ENCODE results near the gene ZER1.

Gene ZER1

DNA sequence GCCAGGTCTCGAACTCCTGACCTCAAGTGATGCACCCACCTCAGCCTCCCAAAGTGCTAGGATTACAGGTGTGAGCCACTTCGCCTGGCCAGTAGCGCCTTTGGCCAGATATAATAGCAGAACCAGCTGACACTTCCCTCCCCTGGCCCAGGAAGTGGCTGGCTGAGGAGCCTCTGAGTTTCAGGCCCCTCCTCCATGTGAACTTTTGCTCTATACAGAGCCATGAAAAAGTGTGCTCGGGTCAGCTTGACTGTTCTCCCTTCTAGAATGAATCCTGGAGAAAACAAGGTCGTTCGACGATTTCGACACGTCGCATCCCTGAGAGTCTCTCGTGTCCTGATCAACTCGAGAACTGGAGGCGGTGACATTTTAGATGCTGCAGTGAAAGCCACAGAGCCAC lies 39.2 kb downstream of the ZER1 start:
- no peak for ATAC-seq

DNA sequence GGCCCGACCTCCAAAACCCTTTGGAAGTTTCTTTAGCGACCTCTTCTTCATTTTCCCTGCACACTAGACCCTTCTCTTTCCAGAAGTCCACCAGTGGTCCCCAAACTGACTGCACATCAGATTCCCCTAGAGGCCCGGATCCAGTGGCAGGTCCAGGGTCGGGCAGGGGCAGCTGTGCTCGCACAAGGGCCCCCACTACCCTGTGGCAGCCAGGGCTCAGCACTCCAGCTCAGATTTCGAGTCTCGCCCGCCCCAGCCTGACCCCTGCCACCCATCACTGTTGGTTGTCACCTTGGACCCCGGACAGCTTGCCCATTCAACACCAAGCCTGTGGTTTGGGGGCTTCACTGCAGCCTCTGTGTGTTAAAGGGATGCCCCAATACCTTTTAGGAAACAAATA lies 40.0 kb downstream of the ZER1 start:
- ATAC-seq: no peak

DNA sequence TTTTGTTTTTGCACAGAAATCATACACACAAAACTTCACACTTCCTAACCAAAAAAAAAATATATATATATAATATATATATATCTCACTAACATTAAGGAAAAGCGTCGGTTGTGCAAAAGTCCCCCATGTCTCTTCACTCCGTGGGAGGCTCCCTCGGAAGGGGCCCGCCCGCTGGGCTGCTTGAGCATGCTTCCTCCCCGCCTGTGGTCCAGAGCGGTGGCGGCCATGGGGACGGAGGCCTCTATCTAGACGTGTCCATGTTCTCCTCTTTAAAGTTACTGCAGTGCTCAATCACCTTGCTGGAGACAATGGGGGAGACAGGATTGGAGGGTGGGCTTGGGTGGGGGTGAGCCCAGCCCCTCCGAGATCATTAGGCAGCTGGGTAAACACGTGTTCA lies 40.6 kb downstream of the ZER1 start:
- ATAC-seq: no peak

DNA sequence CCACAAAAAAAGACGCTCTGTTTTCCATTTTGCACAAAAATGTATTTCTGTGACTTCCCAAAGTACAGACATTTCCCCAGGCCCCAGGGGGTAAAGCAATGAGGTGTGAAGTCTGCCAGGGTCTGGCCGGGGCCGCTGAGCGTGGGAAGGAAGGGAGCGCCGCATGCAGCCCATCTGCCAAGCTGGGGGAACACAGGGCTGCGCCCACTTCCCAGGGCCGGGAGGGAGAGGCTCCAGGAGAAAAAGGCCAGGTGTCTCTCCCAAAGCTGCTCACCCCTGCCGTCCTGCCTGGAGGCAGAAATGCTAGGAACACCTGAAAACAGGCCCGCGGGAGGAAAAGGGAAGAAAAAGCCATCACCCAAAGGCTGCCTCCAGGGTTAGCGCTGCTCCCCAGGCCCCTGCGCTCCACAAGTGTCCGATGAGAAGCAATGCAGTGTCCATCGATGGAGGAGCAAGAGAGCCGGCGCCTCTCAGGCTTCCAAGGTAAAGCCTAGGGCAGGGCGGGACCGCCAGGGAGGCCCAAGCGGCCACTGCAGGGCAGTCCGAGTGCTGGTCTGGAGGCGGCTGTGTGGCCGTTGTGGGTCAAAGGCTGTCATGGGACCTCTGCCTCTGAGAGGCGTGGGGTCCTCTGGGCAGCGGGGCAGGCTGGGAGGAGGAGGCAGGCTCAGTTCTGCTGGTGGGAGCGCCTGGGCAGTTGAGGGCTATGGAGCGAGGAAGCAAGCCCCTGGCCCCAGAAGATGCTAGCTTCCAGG lies 41.8 kb downstream of the ZER1 start:
- no peak for ATAC-seq

DNA sequence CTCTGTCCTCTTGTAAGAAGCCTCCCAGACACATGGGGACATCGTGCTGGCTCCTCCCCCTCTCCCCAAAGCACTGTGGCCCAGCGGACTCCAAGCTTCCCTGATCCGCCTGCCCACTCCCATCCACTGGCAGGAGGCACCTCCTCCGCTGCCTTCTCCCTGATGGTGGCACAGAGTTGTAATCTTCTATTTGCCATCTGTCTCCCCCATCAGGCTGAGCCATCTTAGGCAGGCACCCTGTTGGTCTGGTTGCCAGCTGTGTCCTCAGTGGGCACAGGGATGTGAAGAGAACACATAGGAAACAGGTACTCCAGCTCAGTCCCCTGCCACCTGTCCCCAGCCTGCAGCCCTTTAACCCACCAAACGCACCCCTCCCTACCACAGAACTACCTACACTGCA lies 42.4 kb downstream of the ZER1 start:
- no peak for ATAC-seq

DNA sequence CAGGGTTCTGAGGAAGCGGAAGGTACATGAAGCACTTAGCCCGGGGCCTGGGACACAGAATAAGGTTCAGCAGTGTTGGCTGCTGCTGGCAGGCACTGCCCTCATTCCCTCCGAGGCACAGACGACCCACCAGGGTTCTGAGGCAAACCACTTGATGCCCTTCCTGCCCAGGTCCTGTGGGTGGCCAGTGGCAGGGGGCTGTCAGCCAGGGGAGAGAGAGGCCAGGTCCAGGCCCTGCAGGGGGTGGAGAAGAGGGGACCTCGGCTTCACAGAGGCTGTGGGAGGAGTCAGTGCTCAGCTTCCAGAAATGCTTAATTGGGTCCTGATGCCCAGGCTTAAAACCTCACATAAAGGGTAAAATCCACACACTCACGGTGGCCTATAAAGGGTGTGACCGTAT lies 43.4 kb downstream of the ZER1 start:
- ATAC-seq: no peak

DNA sequence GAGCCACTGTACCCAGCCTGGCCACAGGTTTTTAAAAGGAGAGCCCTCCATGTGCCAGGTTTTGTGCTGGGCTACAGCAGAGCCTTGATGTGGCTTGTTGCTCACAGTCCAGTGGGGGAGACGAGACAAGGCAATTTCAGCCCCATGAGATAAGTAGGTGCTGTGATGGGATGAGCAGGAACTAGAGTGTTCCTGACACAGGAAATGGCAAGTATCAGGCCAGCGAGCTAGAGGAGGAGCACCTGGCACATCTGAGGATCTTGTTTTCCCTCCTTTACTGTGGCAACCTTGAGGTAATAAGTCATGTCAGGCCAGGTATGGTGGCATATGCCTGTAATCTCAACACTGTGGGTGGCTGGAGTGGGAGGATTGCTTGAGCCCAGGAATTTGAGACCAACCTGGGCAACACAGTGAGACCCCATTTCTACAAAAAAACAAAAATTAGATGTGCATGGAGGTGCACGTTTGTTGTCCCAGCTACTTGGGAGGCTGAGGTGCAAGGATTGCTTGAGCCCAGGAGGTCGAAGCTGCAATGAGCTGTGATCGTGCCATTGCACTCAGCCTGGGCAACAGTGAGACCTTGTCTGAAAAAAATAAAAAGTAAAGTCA lies 44.0 kb downstream of the ZER1 start:
- ATAC-seq: no peak

DNA sequence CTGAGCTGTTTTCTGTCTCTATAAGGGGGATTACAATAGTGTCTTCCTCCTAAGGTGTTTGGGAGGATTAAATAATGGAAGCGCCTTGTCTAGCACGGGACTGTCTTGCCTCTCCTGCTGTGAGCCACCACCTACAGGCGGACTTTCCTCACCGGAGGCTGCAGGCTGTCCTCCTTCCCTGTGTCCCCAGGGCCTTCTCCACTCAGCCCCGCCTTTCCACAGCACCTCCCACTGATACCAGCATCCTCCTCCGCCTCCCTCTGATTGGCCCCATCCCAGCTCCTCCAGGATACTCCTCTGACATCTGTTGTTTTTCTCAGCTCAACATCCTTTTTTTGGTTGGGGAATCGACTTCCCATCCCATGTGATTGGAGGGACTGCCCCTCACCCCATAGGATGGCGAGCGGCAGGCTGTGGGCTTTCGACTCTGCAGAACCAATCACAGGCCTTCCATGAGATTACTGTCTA lies 46.9 kb downstream of the ZER1 start:
- no peak for ATAC-seq

DNA sequence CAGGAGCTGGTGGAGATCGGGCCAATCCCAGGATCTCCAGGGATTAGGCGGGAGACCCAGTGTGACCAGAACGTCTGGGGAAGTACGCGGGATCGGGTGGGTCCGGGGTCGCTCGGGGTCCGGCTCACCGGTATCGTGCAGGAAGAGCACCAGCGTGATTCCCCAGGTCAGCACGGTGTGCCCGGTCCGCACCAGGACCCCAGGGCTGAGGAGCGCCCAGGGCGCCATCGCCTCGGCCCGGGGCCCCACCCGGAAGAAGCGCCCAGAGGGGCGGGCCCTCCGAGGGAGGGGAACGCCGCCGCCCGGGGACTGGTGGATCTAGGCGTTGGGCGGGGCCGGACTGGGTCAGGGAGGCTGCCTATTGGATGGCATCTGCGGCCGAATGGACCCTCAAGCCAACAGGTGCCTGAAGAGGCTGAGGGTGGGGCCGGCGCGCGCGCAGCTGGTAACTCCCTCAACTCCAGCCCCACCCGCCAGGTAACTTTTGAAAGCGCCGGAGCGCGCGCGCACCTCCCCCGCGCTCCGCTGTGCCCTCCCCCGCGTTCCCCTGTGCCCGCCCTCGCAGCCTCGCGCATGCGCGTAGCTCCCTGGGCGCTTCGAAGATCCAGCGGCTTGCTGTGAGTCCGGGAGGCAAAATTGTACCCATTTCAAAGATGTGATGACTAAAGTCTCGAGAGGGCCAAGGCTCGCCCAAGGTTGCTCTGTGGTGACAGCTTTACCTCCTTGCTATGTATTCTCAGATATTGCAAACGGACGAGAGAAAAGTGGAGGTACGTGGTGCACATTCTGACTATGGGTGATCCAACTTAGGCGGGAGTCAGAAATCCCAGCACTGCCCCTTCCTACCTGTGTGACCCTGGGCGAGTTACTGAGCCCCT lies 47.6 kb downstream of the ZER1 start, which contains the start of gene ZDHHC12:
Gene ZDHHC12 (minus strand): TSS at position 262 of the 878 bp plus-strand sequence. CDS start 34 bp downstream, at position 228.
- peak; percentile 98 for ATAC-seq

DNA sequence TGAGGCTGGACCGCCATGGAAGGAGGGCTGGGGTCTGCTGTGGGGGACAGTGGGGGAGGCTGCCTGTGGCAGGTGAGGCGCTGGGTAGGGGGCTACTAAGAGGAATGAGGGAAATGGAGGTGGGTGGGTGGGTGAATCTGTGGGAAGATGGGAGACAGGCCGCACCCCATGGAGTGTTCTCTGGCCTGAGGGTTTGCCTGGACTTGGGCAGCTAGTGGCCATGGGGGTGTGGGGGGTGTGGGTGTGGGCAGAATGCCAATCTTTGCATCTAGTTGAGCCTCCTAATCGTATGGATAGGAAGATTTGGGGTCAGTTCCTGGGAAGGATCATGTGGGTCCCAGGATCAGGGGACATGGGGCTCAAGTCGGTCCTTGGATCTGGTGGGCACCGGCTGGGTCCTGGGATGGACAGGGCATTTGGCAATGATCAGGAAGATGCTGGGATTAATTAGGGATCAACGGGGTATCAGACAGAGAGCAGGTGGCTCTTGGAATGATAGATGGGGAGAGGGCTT lies 48.3 kb downstream of the ZER1 start:
- no peak for ATAC-seq

DNA sequence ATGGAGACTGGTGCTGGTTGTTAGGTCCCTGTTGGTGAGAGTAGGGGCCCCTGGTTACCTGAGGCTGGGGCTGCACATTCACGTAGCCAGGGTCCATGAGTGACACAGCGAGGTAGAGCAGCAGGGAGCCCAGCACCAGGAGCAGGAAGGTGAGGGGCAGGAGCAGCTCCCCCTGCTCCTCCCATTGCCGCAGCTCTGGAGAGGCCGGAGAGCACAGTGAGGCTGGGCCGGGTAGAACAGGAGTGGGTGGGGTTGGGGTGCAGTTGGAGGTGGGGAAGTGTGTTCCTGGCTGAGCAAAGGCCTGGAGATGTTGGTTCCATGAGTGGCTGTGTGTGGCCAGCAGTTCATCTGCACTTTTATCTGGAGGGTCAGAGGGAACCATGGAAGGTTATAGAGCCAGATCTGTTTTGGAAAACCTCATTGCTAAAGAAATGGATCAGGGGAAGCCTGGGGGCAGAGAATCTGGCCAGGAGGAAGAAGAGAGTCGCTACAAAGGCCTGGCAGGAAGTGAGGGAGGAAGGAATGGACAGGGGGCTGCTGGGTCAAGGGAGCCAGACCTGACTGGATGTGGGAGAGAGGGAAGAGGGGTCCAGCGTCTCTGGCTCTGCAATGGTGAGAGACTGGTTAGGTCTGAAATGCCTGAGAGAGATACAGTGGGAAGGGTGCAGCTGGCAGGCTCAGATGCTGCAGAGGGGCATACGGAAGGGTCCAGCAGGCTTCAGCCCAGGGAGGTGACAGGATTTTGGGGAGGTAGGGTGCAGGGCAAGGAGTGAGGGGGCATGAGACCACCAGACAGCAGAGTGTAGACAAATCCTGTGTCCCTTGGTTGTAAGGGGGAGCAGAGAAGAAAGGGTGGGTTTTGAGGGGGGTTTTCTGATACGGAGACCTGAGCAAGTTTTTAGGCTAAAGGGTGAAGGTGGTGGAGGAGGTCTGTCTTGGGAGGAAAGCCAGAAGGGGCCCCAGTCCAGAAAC lies 49.1 kb downstream of the ZER1 start:
- no peak for ATAC-seq

DNA sequence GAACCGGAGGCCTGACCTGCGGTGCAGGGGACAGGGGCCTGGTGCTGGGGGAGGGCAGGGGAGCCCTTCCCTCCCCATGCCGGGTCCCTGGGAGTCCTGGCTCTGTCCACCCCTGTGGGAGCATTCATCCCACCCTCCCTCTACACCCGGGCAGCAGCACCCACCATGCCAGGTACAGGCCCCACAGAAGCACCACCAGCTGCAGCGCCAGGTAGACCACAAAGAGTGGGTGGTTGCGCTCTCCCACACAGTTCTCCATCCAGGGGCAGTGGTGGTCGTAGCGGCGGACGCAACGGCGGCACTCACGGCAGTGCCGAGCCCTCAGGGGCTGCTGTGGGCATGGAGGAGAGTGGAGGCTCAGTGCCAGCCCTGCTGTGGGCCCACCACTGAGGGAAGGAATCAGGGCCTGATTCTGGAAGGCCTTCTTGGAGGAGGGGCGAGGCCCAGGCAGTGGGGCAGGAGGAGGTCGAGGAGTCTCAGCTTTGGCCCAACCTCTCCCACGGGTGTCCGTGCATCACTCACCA lies 50.2 kb downstream of the ZER1 start:
- no peak for ATAC-seq

DNA sequence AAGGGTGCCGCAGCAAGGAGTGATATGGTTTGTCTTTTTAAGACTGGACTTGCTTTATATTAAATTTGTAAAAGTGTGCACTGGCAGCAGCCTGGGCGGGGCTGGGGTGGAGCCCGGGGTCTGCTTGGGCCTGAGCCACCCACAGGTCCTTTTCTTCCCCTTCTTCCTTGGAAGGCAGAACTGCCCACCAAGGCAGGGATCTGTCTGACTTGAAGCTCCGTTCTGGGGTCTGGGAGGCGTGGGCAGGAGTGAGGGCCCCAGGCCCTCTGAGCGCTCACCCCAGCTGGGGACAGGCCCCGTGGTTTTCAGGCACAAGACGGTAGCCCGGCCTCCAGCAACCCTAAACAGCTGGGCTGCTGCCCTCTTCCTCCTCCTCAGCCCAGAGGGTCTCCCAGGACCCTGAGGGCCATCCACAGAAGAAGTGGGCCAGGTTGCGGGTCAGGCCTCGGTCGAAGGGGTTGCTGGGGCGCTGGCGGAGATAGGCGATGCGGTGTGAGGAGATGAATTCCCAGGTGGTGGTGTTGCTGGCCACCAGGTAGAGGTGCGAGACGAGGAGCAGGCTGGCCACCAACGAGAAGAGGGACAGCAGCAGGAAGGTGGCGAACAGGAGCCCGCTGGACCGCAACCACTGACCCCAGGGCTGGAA lies 50.8 kb downstream of the ZER1 start:
- no peak for ATAC-seq

DNA sequence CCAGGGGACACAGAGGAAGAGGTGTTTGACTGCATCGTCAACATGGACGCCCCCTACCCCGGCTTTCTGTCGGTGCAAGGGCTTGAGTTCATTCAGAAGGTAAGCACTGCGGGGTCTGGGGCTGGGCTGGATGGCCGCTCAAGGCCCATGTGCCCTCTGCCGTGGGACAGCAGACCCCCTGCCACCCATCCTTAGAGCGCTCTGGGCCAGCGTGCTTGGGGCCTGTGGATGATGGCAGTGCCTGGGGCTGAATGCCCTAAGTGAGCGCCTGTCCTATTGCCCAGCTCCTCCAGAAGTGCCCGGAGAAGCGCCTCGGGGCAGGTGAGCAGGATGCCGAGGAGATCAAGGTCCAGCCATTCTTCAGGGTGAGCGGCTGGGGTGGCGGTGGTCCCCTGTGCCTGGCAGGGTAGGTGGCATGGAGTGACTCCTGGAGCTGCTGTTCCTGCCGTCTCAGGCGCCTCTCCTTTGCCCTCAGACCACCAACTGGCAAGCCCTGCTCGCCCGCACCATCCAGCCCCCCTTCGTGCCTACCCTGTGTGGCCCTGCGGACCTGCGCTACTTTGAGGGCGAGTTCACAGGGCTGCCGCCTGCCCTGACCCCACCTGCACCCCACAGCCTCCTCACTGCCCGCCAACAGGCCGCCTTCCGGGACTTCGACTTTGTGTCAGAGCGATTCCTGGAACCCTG lies 51.7 kb downstream of the ZER1 start:
- ATAC-seq: no peak

DNA sequence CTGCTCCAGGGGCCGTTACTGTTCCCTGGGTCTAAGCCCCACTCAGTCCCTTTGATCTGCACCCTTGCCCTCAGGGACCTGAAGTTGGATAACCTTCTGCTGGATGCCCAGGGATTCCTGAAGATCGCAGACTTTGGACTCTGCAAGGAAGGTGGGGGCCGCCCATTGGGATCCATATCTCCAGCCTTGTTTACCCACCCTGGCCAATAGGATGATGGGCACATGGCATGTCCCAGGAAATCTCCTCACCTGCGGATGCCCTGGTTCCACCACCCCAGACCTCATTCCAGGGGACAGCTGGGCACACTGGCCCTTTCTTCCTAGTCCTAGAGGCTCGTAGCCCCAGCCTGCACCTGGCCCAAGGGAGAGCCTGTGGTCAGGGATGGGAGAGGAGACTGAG lies 53.3 kb downstream of the ZER1 start:
- ATAC-seq: no peak

DNA sequence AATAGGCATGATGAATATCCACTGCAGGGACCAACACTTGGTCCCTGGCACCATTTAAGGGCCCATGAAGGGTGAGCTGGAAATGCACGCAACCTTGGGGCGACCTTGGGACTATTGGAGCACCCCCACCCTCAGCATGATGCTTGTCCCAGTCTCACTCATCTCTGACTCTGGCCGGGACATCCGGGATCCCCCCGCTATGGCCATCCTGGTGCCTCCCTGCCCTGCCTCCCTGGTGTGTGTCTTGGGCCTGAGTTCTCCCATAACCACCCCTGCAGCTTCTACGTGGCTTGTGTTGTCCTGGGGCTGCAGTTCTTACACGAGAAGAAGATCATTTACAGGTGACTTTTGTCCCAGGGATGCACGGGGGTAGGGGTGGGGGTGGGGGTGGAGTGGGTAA lies 53.7 kb downstream of the ZER1 start:
- ATAC-seq: no peak

DNA sequence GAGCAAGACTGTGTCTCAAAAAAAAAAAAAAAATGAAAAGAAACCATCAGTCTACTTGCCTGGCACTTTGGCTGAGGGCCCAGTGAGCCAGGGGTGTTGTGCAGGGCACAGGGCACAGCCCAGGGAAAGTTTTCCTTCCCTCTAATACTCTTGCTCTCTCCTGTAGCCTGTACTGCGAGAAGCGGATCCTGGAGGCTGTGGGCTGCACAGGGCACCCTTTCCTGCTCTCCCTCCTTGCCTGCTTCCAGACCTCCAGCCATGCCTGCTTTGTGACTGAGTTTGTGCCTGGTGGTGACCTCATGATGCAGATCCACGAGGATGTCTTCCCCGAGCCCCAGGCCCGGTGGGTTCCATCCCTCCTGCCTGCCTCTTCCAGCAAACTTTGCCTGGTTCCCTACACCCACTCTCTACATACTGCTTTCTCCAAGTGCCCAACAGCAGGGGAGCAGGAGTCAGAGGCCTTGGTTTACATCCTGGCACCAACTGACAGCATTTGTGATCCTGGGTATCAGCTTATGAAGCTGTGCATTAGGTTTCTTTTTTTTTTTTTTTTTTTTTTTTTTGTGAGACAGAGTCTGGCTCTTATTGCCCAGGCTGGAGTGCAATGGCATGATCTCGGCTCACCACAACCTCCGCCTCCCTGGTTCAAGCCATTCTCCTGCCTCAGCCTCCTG lies 55.0 kb downstream of the ZER1 start:
- no peak for ATAC-seq

DNA sequence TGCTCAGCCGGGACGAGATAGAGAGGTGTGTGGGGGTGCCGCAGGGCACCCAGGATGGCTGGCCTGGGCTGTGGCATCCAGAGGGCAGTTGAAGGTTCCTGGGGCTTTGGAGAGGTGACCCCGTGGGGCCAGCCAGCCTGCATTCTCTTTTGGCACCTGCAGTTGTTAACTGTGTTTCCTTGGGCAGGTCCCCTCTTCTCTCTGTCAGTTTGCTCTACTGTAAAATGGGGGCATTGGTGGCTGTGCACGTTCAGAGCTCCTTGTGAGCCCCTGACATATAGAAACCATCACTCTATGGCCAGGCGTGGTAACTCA lies 56.3 kb downstream of the ZER1 start:
- no peak for ATAC-seq

DNA sequence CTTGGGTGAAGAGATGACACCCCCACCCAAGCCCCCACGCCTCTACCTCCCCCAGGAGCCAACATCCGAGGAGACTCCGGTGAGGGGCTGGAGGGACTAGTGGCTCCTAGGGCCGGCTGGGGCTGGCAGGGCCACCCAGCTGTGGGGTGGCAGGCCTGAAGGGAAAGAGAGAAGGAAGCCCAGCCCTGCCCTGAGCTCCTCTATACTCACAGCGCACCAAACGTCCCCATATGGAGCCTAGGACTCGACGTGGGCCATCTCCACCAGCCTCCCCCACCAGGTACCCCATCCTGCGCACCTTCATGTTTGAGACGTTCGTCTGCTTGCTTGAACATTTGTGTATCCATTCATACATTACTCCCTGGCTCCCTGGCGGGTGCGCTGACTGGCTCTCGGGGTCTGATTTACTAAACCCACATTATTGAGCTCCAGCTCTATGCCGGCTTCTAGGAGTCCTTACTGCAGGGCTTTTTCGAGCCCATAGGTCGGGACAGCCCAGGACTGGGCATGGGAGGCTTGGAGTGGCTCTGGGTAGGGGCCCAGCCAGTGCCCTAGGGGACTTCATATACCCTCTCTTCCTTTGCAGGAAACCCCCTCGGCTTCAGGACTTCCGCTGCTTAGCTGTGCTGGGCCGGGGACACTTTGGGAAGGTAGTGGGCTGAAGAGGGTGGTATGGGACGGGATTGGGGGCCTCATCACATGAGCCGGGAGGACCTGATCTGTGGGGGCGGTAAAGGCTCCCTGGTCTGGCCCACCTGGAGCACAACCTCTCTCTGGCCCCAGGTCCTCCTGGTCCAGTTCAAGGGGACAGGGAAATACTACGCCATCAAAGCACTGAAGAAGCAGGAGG lies 56.9 kb downstream of the ZER1 start:
- no peak for ATAC-seq

Measured in activated CD4-positive, CD25-positive, alpha-beta regulatory T cell treated with anti-CD3 and anti-CD28 coated beads, Interleukin-2, amount 50 U/mL, for 24 hours (primary cell).